Psoas muscle (tissue), 8 donors: ENCODE measurements around the gene STK39. TPM values are rescaled to one million over a fixed set of nuclear protein-coding genes. Genes with fewer than 3 reads are reported as not detected.

Source experiments
- ATAC-seq, 4 donors: fragments of 200-7000 bp; cut with Tn5 transposase; one replicate each; pipeline ENCODE4 v1.9.1; 2020; ENCODE audit warnings: moderate library complexity in 3 of 4, mild to moderate bottlenecking in 2 of 4
- DNase-seq, 2 donors: peaks; one replicate each; pipeline ENCODE4 v3.0.0-alpha.2; 2020
- H3K27ac ChIP-seq: fragments of 200-600 bp; one replicate; pipeline ENCODE4 v1.8.0; 2022
- H3K27me3 ChIP-seq, 3 donors: fragments of 200-600 bp in 1 of 3; one replicate each; pipeline versions ENCODE4 v1.6.1 to v1.8.0; 2013 to 2022; ENCODE audit warnings: low read length in 2 of 3, mild to moderate bottlenecking in 2 of 3, moderate library complexity in 1 of 3; ENCODE audit not compliant: insufficient read depth in 3 of 3
- H3K36me3 ChIP-seq, 2 donors: fragments of 200-600 bp in 1 of 2; one replicate each; pipeline versions ENCODE4 v1.6.1 to v1.8.0; 2013 to 2022; ENCODE audit warnings: low read depth in 1 of 2, mild to moderate bottlenecking in 1 of 2, moderate library complexity in 1 of 2; ENCODE audit not compliant: insufficient read depth in 1 of 2
- H3K4me1 ChIP-seq: fragments of 200-600 bp; one replicate; pipeline ENCODE4 v1.8.0; 2022
- H3K4me3 ChIP-seq: fragments of 200-600 bp; one replicate; pipeline ENCODE4 v1.8.0; 2022; ENCODE audit warnings: mild to moderate bottlenecking
- H3K9me3 ChIP-seq: fragments of 200-600 bp; one replicate; pipeline ENCODE4 v1.8.0; 2022
- CTCF ChIP-seq: fragments of 200-600 bp; IDR thresholded peaks from one replicate; pipeline ENCODE4 v1.8.0; 2022; ENCODE audit warnings: antibody characterized with exemption
- WGBS, 3 donors: extraction: QIAGEN DNeasy Blood & Tissue Kit; methylation state at CpG; one replicate each; pipeline versions ENCODE4 v1.1.6 to v1.1.7; 2013; 5-methylcytosine and 5-hydroxymethylcytosine counted together
- intact Hi-C, 2 donors: fragments of 100-400 bp; cut with DNase I; formaldehyde crosslinking; loops; one replicate each; pipeline versions ENCODE4 v1.11.0 to v1.14.2; 2022
- polyA plus RNA-seq, 3 donors: library from polyadenylated mRNA; stranded (reverse); fragments of 200-250 nt; gene quantifications; one replicate each; pipeline ENCODE4 v1.2.3, GENCODE V29; 2013
- total RNA-seq, 4 donors: library from RNA; stranded (reverse); fragmentation: NEBNext Ultra II Directional in 2 of 4; extraction: Animal tissue kit (Norgen Biotek cat#: 25700) in 2 of 4; gene quantifications; one replicate each; pipeline versions ENCODE4 v1.2.1 to v1.2.4, GENCODE V29; 2021 to 2023
- donor health status: healthy with polysubstance abuse.
- donor health status: DM: no; HTN: no; CAD: no; lungs with moderate emphysema.
- donor health status: Bipolar disorder and iron deficiency.
- donor health status: healthy.
- donor health status: DM: yes; HTN: yes; CAD: no.
- donor health status: DM: no; HTN: no; CAD: no.
- donor health status: DM: no; HTN: no; CAD: no.
- donor health status: DM: yes; HTN: yes; CAD: no.

Gene STK39
- total and polyA plus RNA-seq, 7 donors, result 2.3 to 10.0 (median 4.9) TPM

DNA sequence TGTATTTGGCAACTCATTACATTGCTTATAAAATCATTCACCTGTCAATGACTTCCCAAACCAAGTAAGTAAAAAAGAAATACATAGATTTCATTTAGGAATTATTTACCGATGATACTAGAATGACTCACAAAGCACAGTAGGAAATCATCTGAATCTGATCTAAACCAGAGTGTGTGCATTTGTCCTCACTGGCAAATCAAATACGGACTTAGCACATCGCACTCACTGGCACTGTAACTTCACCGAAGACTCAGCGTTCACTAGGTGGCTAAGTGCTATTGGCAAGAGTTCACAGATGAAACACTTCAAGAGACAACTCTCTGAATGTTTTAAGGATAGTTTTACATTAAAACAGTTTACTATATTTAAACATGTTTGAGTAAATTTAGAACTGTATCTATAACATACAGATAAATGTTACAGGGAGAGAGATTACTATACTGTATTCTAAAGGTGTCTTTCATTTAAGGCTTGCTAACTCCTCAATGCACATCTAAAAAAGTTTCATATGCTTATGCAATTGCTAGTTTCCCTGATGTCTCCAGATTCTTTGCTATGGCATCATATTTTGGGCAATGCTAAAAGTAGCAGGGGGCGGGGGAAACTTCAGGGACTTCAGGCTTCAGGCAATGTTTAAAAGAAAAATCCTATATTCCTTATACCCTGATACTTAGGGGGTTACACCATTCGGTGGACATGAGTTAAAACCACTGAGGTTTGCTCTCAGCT is 48.8 kb downstream of the STK39 start:
- DNase-seq (no peak), ATAC-seq (no peak)
- no peaks in the 10 kb centered on the region for H3K9me3 ChIP-seq
- TF ChIP-seq CTCF, result no peak
- H3K27me3 ChIP-seq, result peaks cover 0 to 1% (median 0%) of the 10 kb centered on the region in 3 donors
- no peaks in the 10 kb centered on the region for H3K4me1 ChIP-seq
- WGBS, 3 donors, result 71 to 87% (median 85%) methylated on average over 7 of the region's 7 CpGs
- no peaks in the 10 kb centered on the region for H3K36me3 ChIP-seq
- H3K27ac ChIP-seq, result no peak overlapping the region
- no peak overlapping the region for H3K4me3 ChIP-seq
- intact Hi-C loops, result no loop called here

- 97 to 99% (median 98%) methylated on average over 4 of the region's 4 CpGs for WGBS, 3 donors
- TF ChIP-seq CTCF, result no peak
- H3K4me1 ChIP-seq, result no peaks in the 10 kb centered on the region
- peaks cover 0 to 1% (median 0%) of the 10 kb centered on the region in 3 donors for H3K27me3 ChIP-seq
- H3K4me3 ChIP-seq, result no peak overlapping the region
- ATAC-seq (no peak), DNase-seq (no peak)
- no peak overlapping the region for H3K27ac ChIP-seq
- H3K9me3 ChIP-seq, result no peaks in the 10 kb centered on the region
- intact Hi-C loops, result no loop called here
- H3K36me3 ChIP-seq, result no peaks in the 10 kb centered on the region
Measured at GRCh38 chr2:168196764-168197180, 50.6 kb downstream of the STK39 start.

DNA sequence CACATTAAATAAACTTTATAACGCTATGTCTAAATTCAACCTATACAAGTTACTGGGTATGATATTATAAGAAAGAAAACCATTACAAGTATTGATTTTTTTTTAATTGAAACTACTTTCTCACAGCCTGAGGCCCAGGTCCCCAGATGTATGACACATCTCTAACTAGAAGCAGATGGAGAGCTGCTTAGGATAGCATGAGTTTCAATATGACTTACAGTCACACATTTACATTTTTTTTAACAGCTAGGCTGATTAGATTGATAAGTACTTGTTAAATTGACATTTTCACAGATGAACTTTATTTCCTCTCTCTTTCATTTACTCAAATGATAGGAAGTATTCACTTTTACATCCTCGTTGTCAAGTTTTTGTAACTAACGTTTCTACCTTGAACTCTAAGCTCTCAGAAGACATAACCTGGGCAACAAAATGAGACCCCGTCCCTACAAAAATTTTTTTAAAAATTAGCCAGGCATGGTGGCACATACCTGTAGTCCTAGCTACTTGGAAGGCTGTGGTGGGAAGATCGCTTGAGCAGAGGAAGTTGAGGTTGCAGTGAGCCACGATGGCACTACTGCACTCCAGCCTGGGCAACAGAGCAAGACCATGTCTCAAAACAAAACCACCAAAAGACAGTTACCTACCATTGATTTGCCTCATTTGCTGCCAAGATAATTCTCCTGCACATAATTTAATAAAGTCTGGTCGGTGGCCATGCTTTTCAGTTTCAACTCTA is 52.4 kb downstream of the STK39 start:
- no peak for DNase-seq
- no peaks in the 10 kb centered on the region for H3K4me1 ChIP-seq
- H3K27me3 ChIP-seq, result peaks cover 0 to 1% (median 0%) of the 10 kb centered on the region in 3 donors
- no peak for ATAC-seq
- H3K27ac ChIP-seq, result no peak overlapping the region
- no peaks in the 10 kb centered on the region for H3K36me3 ChIP-seq
- intact Hi-C loops, result no loop called here
- no peaks in the 10 kb centered on the region for H3K9me3 ChIP-seq
- no peak overlapping the region for H3K4me3 ChIP-seq
- no peak for TF ChIP-seq CTCF
- WGBS, 3 donors, result 88 to 93% (median 89%) methylated on average over 7 of the region's 7 CpGs

GRCh38 chr2:168192839-168193616 is 54.4 kb downstream of the STK39 start:
- Histone ChIP-seq H3K36me3 (no peaks in the 10 kb centered on the region), H3K9me3 (no peaks in the 10 kb centered on the region), H3K4me1 (no peaks in the 10 kb centered on the region), H3K27ac (no peak overlapping the region), H3K4me3 (no peak overlapping the region), H3K27me3 (peaks cover 0 to 1% (median 0%) of the 10 kb centered on the region in 3 donors)
- DNase-seq (no peak), ATAC-seq (no peak)
- WGBS, 3 donors, result 41 to 47% (median 44%) methylated on average over 3 of the region's 3 CpGs
- no peak for TF ChIP-seq CTCF
- intact Hi-C loops, result no loop called here
